T-helper 17 cell (primary cell): ENCODE data around the gene GET4. TPM values are rescaled to one million over a fixed set of nuclear protein-coding genes. Genes with fewer than 3 reads are reported as not detected.

Source experiments
- total RNA-seq, 4 donors: library from RNA in 2 of 4; stranded (reverse) in 2 of 4; gene quantifications; one replicate each; pipeline ENCODE4 v1.2.3 and lab custom pipeline; 2022 to 2026

Gene GET4
- total RNA-seq, 2 donors from 2014 or later = 58.5 to 81.0 TPM

Other genes starting within 250 kb of the GET4 start
- 10 to 100 TPM; 10.7 to 13.7 TPM for gene DNAAF5, start 149.9 kb upstream of the GET4 start, total RNA-seq
- gene PRKAR1B, start 149.3 kb upstream of the GET4 start, total RNA-seq = 10 to 100 TPM in 1 of 2 donors, 1 to 10 TPM in 1; 10.0 to 22.1 TPM
- gene SUN1, start 44.1 kb upstream of the GET4 start, total RNA-seq = 10 to 100 TPM; 89.7 to 97.5 TPM
- gene ADAP1, start 78.1 kb downstream of the GET4 start, total RNA-seq = 10 to 100 TPM in 1 of 2 donors, 1 to 10 TPM in 1; 6.7 to 15.4 TPM
- 10 to 100 TPM; 40.1 to 43.2 TPM for gene COX19, start 99.0 kb downstream of the GET4 start, total RNA-seq
- gene CYP2W1, start 106.6 kb downstream of the GET4 start, total RNA-seq = not detected
- 10 to 100 TPM; 17.9 to 22.2 TPM for gene GPR146, start 168.0 kb downstream of the GET4 start, total RNA-seq
- under 1 TPM in 1 of 2 donors, not detected in 1; 0.25 TPM for gene GPER1, start 211.6 kb downstream of the GET4 start, total RNA-seq